Uterus (tissue), 2 donors: Measurements from ENCODE around the gene A2M.

ENCODE experiments used
- POLR2A ChIP-seq, 2 donors: fragments of 450-650 bp; IDR thresholded peaks; one replicate each; pipeline ENCODE4 v1.6.1; 2016; ENCODE audit warnings: antibody characterized with exemption in 2 of 2, mild to moderate bottlenecking in 1 of 2, moderate library complexity in 1 of 2
- TF ChIP-seq, protein P1 (sequence below), 4 experiments: fragments of 200-600 bp in 2 of 4; fragments of 450-650 bp in 2 of 4; sonication (generic) in 2 of 4; IDR thresholded peaks; one replicate each; pipeline ENCODE4 v1.5.1; 2016 to 2019; ENCODE audit warnings: antibody characterized with exemption in 4 of 4, mild to moderate bottlenecking in 2 of 4, moderate library complexity in 1 of 4

DNA sequence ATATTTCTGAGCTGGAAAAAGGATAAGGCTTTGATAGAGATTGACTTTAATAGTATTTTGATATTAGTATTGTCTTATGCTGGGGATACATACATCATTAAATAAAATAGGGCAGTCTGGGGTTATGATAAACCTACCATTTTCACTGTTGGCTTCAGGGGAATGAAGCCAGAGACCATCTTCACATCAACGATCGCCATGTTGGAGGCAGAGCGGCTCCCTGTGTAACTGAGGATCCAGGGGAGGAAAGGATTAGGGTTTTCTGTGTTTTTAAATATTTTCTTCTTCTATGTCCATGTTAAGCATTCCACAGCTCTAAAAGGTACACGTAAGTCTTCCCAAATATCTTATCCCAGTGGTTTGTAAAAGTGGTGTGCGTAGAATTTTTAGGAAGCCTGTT lies 45.4 kb downstream of the A2M start:
- TF ChIP-seq, protein P1, sequence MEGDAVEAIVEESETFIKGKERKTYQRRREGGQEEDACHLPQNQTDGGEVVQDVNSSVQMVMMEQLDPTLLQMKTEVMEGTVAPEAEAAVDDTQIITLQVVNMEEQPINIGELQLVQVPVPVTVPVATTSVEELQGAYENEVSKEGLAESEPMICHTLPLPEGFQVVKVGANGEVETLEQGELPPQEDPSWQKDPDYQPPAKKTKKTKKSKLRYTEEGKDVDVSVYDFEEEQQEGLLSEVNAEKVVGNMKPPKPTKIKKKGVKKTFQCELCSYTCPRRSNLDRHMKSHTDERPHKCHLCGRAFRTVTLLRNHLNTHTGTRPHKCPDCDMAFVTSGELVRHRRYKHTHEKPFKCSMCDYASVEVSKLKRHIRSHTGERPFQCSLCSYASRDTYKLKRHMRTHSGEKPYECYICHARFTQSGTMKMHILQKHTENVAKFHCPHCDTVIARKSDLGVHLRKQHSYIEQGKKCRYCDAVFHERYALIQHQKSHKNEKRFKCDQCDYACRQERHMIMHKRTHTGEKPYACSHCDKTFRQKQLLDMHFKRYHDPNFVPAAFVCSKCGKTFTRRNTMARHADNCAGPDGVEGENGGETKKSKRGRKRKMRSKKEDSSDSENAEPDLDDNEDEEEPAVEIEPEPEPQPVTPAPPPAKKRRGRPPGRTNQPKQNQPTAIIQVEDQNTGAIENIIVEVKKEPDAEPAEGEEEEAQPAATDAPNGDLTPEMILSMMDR (IDR thresholded peaks at IDR 0.05), result no peak
- TF ChIP-seq POLR2A (IDR thresholded peaks at IDR 0.05), result no peak
